ENCODE measurements around the gene ADAM30.

The ADAM30 gene

GRCh38 chr1:119908661-119909060 lies 12.3 kb upstream of the ADAM30 start:
- DNase-seq (ENCODE audit: low read depth): no peak

GRCh38 chr1:119906927-119907652 lies 10.8 kb upstream of the ADAM30 start:
- DNase-seq (ENCODE audit: low read depth): no peak

- DNase-seq (ENCODE audit: low read depth): no peak
Observed at GRCh38 chr1:119903443-119903835, 7.1 kb upstream of the ADAM30 start.

- no peak for DNase-seq (ENCODE audit: low read depth)
Observed at GRCh38 chr1:119902775-119903442, 6.6 kb upstream of the ADAM30 start.

GRCh38 chr1:119898981-119899720 lies 2.8 kb upstream of the ADAM30 start:
- DNase-seq (ENCODE audit: low read depth): no peak

GRCh38 chr1:119898530-119898929 lies 2.2 kb upstream of the ADAM30 start:
- DNase-seq (ENCODE audit: low read depth): no peak

GRCh38 chr1:119895102-119895501 lies 1.2 kb downstream of the ADAM30 start:
- DNase-seq (ENCODE audit: low read depth): no peak

GRCh38 chr1:119893827-119894700 lies 2.3 kb downstream of the ADAM30 start:
- no peak for DNase-seq (ENCODE audit: low read depth)

GRCh38 chr1:119893238-119893791 lies 3.0 kb downstream of the ADAM30 start:
- DNase-seq (ENCODE audit: low read depth): no peak

GRCh38 chr1:119891386-119891785 lies 4.9 kb downstream of the ADAM30 start:
- DNase-seq (ENCODE audit: low read depth): no peak

GRCh38 chr1:119888476-119888875 lies 7.8 kb downstream of the ADAM30 start:
- DNase-seq (ENCODE audit: low read depth): no peak

- no peak for DNase-seq (ENCODE audit: low read depth)
Observed at GRCh38 chr1:119887427-119887826, 8.9 kb downstream of the ADAM30 start.

GRCh38 chr1:119885903-119886783 lies 10.2 kb downstream of the ADAM30 start:
- no peak for DNase-seq (ENCODE audit: low read depth)

GRCh38 chr1:119884711-119885110 lies 11.6 kb downstream of the ADAM30 start:
- DNase-seq (ENCODE audit: low read depth): peak; percentile 75

- no peak for DNase-seq (ENCODE audit: low read depth)
Observed at GRCh38 chr1:119883826-119884225, 12.5 kb downstream of the ADAM30 start.

GRCh38 chr1:119882132-119883049 lies 13.9 kb downstream of the ADAM30 start:
- DNase-seq (ENCODE audit: low read depth): peak; percentile 36

- DNase-seq (ENCODE audit: low read depth): no peak
Observed at GRCh38 chr1:119879510-119880434, 16.5 kb downstream of the ADAM30 start.

GRCh38 chr1:119878171-119878570 lies 18.1 kb downstream of the ADAM30 start:
- no peak for DNase-seq (ENCODE audit: low read depth)

All from stromal cell of bone marrow (primary cell).